Hippocampal formation (tissue), 2 donors: ENCODE results near the gene CXCL14.
"Not testable (repeated sequence)": the region's sequence is repeated elsewhere in the genome, so short reads cannot be mapped to it uniquely, and the experiment has no call there.

Source experiments
- DNase-seq, 2 donors: peaks; one replicate each; lab custom pipeline; 2025; lab: John Stamatoyannopoulos, UW

CXCL14 gene

DNA sequence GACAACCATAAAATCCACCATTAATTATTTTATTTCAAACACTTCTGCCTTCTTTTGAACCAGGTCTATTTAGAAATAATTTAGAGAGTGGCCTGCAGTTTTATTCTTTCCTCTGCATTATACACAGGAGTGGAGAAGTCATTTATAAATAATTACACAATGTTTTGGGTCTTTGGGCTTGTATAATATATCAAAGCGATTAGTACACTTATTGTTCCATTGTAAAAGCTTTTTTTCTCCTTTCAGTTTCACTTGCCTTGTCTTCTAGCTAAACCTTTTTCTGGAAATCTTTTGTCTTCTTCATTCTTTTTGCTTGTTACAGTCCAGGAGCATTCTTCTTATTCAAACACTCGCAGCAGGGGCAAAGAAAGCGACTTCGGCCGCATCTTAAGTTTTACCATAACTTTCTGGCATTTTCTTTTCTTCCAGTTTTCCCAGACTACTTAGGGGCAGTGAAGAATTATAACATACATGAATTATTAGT, 35.7 kb downstream of the CXCL14 start:
- DNase-seq, result no peak

DNA sequence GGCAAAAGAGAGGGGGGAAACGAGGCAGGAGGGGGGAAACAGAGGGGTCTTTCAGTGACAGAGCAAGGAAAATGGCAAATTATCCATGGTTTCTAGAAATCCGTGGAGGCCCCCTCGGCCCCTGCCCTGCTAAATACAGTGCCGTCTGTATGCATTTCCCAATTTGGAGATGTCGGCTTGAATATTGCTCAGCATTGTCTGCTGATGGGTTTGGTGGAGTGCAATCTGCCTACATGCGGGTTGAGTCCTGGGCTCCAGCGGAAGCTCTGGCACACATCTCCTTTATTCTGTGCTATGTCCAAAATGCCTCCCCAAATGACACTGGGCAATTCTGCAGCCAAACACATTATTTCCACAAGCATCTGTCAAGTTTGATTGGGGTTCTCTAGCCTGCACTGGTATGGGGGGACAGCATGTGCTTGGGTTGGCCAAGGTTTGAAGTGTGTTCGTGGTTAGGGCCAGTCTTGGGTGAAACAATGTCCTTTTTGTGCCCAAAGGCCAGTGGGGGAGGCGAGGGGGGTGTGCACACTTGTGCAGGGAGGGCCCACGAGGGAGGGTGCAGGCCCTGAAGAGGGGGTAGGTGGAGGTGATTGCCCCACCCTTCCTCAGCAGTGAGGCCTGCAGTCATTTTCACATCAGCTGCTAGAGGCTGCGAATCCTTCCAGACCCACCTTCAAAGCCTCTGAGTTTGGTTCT, 36.8 kb downstream of the CXCL14 start:
- no peak for DNase-seq

- DNase-seq, result no peak
Measured at GRCh38 chr5:135539430-135540005, 39.3 kb downstream of the CXCL14 start.

- DNase-seq, result no peak
Measured at GRCh38 chr5:135538261-135538660, 40.5 kb downstream of the CXCL14 start.

- no peak for DNase-seq
Measured at GRCh38 chr5:135537745-135538144, 41.0 kb downstream of the CXCL14 start.

DNA sequence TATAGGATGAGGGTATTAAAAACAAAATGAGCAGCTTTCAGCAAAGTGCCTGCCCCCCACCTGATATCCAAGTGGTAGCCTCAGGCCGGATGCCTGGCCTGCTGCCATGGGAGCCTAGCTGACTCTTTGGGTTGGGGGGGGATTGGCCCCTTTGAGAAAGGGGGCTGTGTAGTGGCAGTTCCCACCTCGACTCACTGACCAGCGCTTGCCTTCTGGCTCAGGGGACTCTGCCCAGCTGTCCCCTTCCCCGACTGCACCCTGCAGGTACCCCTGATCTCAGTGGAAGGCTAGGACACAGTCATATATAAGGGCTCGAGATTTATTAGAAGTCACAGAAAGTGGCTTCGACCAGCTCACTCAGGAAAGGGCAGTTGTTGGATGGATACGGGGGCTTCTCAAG, 41.5 kb downstream of the CXCL14 start:
- no peak for DNase-seq

- no peak for DNase-seq
Measured at GRCh38 chr5:135535820-135536801, 42.7 kb downstream of the CXCL14 start, which contains the start of gene NEUROG1. TSS of gene NEUROG1 (minus strand) at chr5:135535964. CDS start at chr5:135535690, 274 bp downstream.

DNA sequence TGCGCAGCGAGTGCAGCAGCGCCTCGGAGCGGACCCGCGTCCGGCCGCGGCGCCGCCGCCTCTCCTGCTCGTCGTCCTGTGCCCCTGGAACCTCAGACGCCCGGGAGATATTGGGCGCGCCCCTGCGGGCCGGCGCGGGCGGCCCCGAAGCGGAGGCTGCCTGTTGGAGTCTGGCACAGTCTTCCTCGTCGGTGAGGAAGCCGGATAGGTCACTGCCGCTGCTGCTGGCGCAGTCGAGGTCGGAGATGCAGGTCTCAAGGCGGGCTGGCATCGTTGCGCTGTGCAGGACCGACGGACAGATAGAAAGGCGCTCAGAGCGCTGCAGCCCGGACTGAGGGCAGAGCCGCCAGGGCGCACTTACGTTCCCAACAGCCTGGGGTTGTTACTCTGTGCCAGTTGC, 43.4 kb downstream of the CXCL14 start:
- DNase-seq, result no peak

DNA sequence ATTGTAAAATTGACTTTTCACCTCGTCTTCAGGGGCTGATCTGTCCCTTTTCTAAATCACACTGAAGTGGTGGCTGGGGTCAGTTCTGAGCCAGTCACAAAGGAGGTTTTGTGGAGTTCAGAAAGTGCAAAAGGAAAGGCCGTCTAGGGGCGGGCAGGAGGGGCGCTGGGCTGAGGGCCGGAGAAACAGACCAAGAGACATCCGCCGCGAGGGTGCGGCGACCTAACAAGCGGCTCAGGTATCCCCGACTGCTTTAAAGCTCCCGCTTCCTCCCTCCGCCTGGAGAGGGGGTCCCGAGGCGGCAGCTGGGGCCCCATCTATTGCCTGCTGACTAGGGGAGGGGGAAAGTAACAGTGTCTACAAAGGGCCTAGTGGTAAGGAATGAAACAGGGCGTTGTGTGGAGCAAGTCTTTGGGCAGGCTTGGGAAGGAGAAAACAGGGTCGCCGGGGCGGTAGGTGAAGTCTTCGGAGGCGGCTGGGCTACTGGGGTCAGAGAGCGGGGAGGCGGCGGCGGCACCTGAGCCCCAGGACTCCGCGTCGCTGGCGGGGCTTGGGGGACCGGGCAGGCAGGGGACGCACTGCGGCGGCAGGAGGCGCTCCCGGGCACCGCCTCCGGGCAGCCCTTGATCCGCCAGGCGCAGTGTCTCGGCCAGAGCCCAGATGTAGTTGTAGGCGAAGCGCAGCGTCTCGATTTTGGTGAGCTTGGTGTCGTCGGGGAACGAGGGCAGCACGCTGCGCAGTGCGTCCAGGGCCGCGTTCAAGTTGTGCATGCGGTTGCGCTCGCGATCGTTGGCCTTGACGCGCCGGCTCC, 44.0 kb downstream of the CXCL14 start:
- no peak for DNase-seq

DNA sequence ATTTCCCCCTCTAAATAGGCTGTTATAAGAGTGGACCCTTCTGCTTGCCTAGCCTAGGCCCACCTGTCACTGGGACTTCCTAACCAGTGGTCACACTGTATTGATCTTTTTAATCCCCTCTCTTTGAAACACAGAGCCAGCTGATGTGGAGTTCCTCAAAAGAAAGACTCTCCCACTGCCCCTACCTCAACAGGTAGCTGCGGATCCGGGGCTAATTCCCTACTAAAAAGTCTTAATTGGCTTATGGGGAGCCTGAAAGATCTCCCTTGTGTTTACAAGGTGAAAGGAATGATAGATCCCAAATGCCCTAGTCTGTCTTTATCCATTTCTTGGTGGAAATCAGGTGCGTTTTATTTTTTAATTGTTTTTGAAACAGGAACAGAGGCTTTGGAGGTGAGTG, 45.0 kb downstream of the CXCL14 start:
- DNase-seq, result no peak

DNA sequence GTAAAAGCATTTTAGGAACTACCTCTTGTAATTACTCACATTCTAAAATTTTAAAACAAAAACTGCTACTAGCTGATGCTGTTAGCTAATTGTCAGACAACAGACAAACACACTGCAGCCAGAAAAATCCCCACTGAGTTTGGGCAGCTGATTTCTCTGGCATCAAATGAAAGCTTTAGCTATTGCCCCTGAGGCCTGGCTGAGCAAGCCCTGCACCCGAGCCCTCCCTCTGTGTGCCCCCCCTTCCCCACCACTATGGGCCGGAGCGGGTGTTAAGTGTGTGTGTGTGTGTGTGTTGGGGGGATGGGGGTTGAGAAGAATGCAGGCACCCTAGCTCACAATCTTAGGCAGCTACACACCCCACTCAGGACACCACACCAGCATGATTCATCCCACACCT, 45.5 kb downstream of the CXCL14 start:
- no peak for DNase-seq

DNA sequence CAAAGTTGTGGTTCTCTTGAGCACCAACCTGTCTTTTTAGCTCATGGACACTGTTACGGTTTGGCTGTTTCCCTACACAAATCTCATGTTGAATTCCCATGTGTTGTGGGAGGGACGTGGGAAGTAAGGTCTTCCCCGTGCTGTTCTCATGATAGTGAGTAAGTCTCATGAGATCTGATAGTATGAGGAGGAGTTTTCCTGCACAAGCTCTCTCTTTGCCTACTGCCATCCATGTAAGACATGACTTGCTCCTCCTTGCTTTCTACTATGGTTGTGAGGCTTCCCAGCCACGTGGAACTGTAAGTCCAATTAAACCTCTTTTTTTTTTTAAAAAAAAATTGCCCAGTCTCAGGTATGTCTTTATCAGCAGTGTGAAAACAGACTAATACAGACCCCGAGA, 49.2 kb downstream of the CXCL14 start:
- DNase-seq, result not testable (repeated sequence)

DNA sequence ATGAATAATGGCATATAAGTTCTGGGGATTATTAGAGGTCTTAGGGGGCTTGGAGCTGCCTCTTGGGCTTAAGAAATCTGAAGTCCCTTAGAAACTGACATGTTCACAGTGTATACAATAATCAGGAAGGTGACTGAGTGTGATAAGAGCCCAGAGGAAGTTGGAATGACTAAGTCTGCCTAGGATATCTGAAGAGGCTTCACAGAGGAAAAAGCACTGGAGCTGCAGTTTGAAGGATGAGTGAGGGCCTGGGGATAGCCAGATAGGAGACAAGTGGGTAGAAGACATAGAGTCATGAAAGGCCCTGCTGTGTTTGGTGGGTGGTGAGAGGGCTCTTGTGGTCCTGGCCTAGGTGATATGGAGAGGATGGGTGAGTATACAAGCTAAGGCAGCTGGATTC, 51.9 kb downstream of the CXCL14 start:
- DNase-seq, result no peak

GRCh38 chr5:135521964-135522363, 56.8 kb downstream of the CXCL14 start:
- DNase-seq, result no peak
